Mucosa of gallbladder (tissue), 1 donor: ENCODE measurements around the gene PILRA. TPM values are rescaled to one million over a fixed set of nuclear protein-coding genes. Genes with fewer than 3 reads are reported as not detected.
"Not testable (repeated sequence)": the region's sequence is repeated elsewhere in the genome, so short reads cannot be mapped to it uniquely, and the experiment has no call there.

Source experiments
- DNase-seq: peaks from one replicate; pipeline ENCODE4 v3.0.0-alpha.2; 2020; ENCODE audit warnings: low spot score
- total RNA-seq: library from RNA; stranded (reverse); gene quantifications from one replicate; pipeline ENCODE4 v1.2.1, GENCODE V29; 2021
- donor health status: DM: no; HTN: no; CAD: no.

Gene PILRA
- total RNA-seq, 1 donor from 2014 or later = 8.0 TPM

GRCh38 chr7:100434297-100435144, 61.2 kb downstream of the PILRA start:
- DNase-seq = no peak

- DNase-seq = peak; percentile 34
These were observed 62.4 kb downstream of the PILRA start for GRCh38 chr7:100435401-100436304.

- no peak for DNase-seq
These were observed 64.1 kb downstream of the PILRA start for GRCh38 chr7:100437150-100438100.

- DNase-seq = no peak
These were observed 64.9 kb downstream of the PILRA start for GRCh38 chr7:100438172-100438571.

- DNase-seq = not testable (repeated sequence)
These were observed 65.4 kb downstream of the PILRA start for GRCh38 chr7:100438731-100439130.

- DNase-seq = not testable (repeated sequence)
These were observed 66.0 kb downstream of the PILRA start for GRCh38 chr7:100439244-100439643.

- DNase-seq = no peak
These were observed 68.6 kb downstream of the PILRA start for GRCh38 chr7:100441641-100442535.

GRCh38 chr7:100443096-100443840, 70.0 kb downstream of the PILRA start:
- no peak for DNase-seq

GRCh38 chr7:100444311-100445278, 71.3 kb downstream of the PILRA start:
- no peak for DNase-seq

GRCh38 chr7:100446040-100446439, 72.8 kb downstream of the PILRA start:
- no peak for DNase-seq

GRCh38 chr7:100447363-100447762, 74.1 kb downstream of the PILRA start:
- DNase-seq = not testable (repeated sequence)

- DNase-seq = no peak
These were observed 76.0 kb downstream of the PILRA start for GRCh38 chr7:100449190-100449795.

Other genes starting within 250 kb of the PILRA start
- gene MBLAC1, start 246.5 kb upstream of the PILRA start, total RNA-seq = 4.3 TPM
- gene LAMTOR4, start 224.6 kb upstream of the PILRA start, total RNA-seq = 154 TPM
- gene TRAPPC14, start 214.8 kb upstream of the PILRA start, total RNA-seq = 37.1 TPM
- 11.2 TPM for gene GAL3ST4, start 204.9 kb upstream of the PILRA start, total RNA-seq
- gene GPC2, start 196.1 kb upstream of the PILRA start, total RNA-seq = 5.6 TPM
- gene STAG3, start 195.6 kb upstream of the PILRA start, total RNA-seq = 3.6 TPM
- 3.1 TPM for gene PVRIG, start 153.5 kb upstream of the PILRA start, total RNA-seq
- not detected for gene SPDYE3, start 65.8 kb upstream of the PILRA start, total RNA-seq
- 70.3 TPM for gene PILRB, start 15.4 kb upstream of the PILRA start, total RNA-seq
- 4.6 TPM for gene ZCWPW1, start 55.2 kb downstream of the PILRA start, total RNA-seq
- 40.5 TPM for gene MEPCE, start 56.3 kb downstream of the PILRA start, total RNA-seq
- 36.3 TPM for gene PPP1R35, start 63.0 kb downstream of the PILRA start, total RNA-seq
- 1.2 TPM for gene SPACDR, start 90.8 kb downstream of the PILRA start, total RNA-seq
- gene TSC22D4, start 105.7 kb downstream of the PILRA start, total RNA-seq = 78.2 TPM
- 1.2 TPM for gene NYAP1, start 110.4 kb downstream of the PILRA start, total RNA-seq
- 102 TPM for gene AGFG2, start 165.7 kb downstream of the PILRA start, total RNA-seq
- gene SAP25, start 200.4 kb downstream of the PILRA start, total RNA-seq = 13.3 TPM
- gene LRCH4, start 212.6 kb downstream of the PILRA start, total RNA-seq = 131 TPM
- gene FBXO24, start 212.8 kb downstream of the PILRA start, total RNA-seq = 1.6 TPM
- 55.4 TPM for gene PCOLCE, start 228.9 kb downstream of the PILRA start, total RNA-seq
- 34.8 TPM for gene MOSPD3, start 239.1 kb downstream of the PILRA start, total RNA-seq